Measurements from ENCODE around the gene TNS3.

GRCh38 chr7:47481541-47482012 is 100.3 kb downstream of the TNS3 start:
- TF ChIP-seq, protein P1, sequence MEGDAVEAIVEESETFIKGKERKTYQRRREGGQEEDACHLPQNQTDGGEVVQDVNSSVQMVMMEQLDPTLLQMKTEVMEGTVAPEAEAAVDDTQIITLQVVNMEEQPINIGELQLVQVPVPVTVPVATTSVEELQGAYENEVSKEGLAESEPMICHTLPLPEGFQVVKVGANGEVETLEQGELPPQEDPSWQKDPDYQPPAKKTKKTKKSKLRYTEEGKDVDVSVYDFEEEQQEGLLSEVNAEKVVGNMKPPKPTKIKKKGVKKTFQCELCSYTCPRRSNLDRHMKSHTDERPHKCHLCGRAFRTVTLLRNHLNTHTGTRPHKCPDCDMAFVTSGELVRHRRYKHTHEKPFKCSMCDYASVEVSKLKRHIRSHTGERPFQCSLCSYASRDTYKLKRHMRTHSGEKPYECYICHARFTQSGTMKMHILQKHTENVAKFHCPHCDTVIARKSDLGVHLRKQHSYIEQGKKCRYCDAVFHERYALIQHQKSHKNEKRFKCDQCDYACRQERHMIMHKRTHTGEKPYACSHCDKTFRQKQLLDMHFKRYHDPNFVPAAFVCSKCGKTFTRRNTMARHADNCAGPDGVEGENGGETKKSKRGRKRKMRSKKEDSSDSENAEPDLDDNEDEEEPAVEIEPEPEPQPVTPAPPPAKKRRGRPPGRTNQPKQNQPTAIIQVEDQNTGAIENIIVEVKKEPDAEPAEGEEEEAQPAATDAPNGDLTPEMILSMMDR (IDR thresholded peaks at IDR 0.05) = no peak
- no peak for TF ChIP-seq POLR2AphosphoS5 (IDR thresholded peaks at IDR 0.05)
